Right lobe of liver (tissue), 4 donors: ENCODE results near the gene EIF4E3.

ENCODE experiments used
- POLR2A ChIP-seq: fragments of 450-650 bp; IDR thresholded peaks from one replicate; pipeline ENCODE4 v1.6.1; 2017; ENCODE audit warnings: antibody characterized with exemption, mild to moderate bottlenecking
- TF ChIP-seq, protein P1 (sequence below), 4 donors: fragments of 200-600 bp in 3 of 4; fragments of 450-650 bp in 1 of 4; IDR thresholded peaks; one replicate each; pipeline versions ENCODE4 v1.5.1 to v1.8.0; 2016 to 2022; ENCODE audit warnings: antibody characterized with exemption in 4 of 4, mild to moderate bottlenecking in 2 of 4
- donor health status: DM: no; HTN: no; CAD: no.
- donor health status: DM: no; HTN: no; CAD: no.
- donor health status: DM: no; HTN: yes; CAD: no.

DNA sequence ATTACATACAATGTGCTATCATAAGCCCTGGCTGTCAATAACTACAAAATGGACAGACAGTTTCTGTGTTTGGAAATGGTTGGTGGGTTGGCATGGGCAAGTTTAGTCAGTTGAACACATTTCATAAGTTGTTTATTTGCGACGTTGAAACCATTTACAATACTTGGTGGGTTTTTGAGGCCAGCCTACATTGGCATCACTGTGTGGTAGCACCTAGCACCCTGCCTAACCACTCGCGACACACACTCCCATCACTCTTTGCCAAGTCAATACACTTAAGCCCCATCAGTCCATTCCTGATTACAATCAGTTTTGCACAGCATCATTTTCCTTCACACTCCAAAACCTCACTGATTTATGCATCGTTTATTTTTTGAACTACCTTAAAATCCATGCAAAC, 45.9 kb upstream of the EIF4E3 start:
- TF ChIP-seq, protein P1, sequence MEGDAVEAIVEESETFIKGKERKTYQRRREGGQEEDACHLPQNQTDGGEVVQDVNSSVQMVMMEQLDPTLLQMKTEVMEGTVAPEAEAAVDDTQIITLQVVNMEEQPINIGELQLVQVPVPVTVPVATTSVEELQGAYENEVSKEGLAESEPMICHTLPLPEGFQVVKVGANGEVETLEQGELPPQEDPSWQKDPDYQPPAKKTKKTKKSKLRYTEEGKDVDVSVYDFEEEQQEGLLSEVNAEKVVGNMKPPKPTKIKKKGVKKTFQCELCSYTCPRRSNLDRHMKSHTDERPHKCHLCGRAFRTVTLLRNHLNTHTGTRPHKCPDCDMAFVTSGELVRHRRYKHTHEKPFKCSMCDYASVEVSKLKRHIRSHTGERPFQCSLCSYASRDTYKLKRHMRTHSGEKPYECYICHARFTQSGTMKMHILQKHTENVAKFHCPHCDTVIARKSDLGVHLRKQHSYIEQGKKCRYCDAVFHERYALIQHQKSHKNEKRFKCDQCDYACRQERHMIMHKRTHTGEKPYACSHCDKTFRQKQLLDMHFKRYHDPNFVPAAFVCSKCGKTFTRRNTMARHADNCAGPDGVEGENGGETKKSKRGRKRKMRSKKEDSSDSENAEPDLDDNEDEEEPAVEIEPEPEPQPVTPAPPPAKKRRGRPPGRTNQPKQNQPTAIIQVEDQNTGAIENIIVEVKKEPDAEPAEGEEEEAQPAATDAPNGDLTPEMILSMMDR (IDR thresholded peaks at IDR 0.05) = no peak
- TF ChIP-seq POLR2A = no peak
